Osteoblast (primary cell): ENCODE results near the gene PFDN4. TPM values are rescaled to one million over a fixed set of nuclear protein-coding genes. Genes with fewer than 3 reads are reported as not detected.
A peak's percentile ranks its signal among the peaks of the same experiment; 100 is the strongest.

Experiments
- DNase-seq: peaks from one replicate; pipeline ENCODE4 v3.0.0; 2011; ENCODE audit warnings: low spot score, mixed read lengths; ENCODE audit not compliant: insufficient read length; ENCODE audit errors: missing footprints
- H2AFZ ChIP-seq: 2 replicates; pipeline ENCODE4 v1.6.0; 2011; ENCODE audit warnings: mild to moderate bottlenecking, low read length
- H3K27ac ChIP-seq: 2 replicates; pipeline ENCODE4 v1.5.1; 2011; ENCODE audit warnings: mild to moderate bottlenecking, low read depth, low read length, moderate library complexity
- H3K27me3 ChIP-seq: 2 replicates; pipeline ENCODE4 v1.6.0; 2012; ENCODE audit warnings: mild to moderate bottlenecking, control low read depth, inconsistent platforms, low read length, moderate library complexity; ENCODE audit not compliant: insufficient read depth
- H3K36me3 ChIP-seq: 2 replicates; pipeline ENCODE4 v1.5.1; 2011; ENCODE audit warnings: mild to moderate bottlenecking, low read length, control low read depth, moderate library complexity; ENCODE audit not compliant: insufficient read depth
- H3K4me1 ChIP-seq: 2 replicates; pipeline ENCODE4 v1.5.1; 2011; ENCODE audit warnings: mild to moderate bottlenecking, low read length, control low read depth, moderate library complexity; ENCODE audit not compliant: insufficient read depth
- H3K4me2 ChIP-seq: 2 replicates; pipeline ENCODE4 v1.6.0; 2011; ENCODE audit warnings: mild to moderate bottlenecking, low read length; ENCODE audit not compliant: insufficient read depth
- H3K4me3 ChIP-seq: fragments of 200-600 bp; sonication (generic); 3 replicates; pipeline ENCODE4 v1.5.1; 2012; ENCODE audit warnings: mild to moderate bottlenecking, low read length, inconsistent platforms; ENCODE audit not compliant: insufficient read depth
- H3K79me2 ChIP-seq: 2 replicates; pipeline ENCODE4 v1.6.0; 2012; ENCODE audit warnings: mild to moderate bottlenecking, low read length, control low read depth, inconsistent platforms; ENCODE audit not compliant: insufficient read depth
- H3K9me3 ChIP-seq: 2 replicates; pipeline ENCODE4 v1.5.1; 2011; ENCODE audit warnings: low read depth, low read length, control low read depth
- H4K20me1 ChIP-seq: 2 replicates; pipeline ENCODE4 v1.6.0; 2012; ENCODE audit warnings: mild to moderate bottlenecking, low read length, control low read depth; ENCODE audit not compliant: insufficient read depth
- CTCF ChIP-seq: IDR thresholded peaks from 2 replicates; pipeline ENCODE4 v1.5.1; 2011; ENCODE audit warnings: mild to moderate bottlenecking, low read depth, low read length, moderate library complexity; ENCODE audit errors: extremely low read depth
- total RNA-seq: library from RNA; depleted of rRNA; stranded (reverse); fragments of >200 nt; gene quantifications from 2 replicates; pipeline ENCODE4 v1.2.3, GENCODE V29; 2012

PFDN4 gene
- total RNA-seq, 1 donor, result 93.0 TPM

- no peak for DNase-seq
- H2AFZ ChIP-seq, result no peak overlapping the region
- no peaks in the 10 kb centered on the region for H3K4me1 ChIP-seq
- no peak overlapping the region for H3K4me2 ChIP-seq
- no peak overlapping the region for H3K27ac ChIP-seq
- H3K36me3 ChIP-seq, result no peaks in the 10 kb centered on the region
- TF ChIP-seq CTCF, result peak; percentile 63
- no peaks in the 10 kb centered on the region for H3K27me3 ChIP-seq
- no peaks in the 10 kb centered on the region for H3K9me3 ChIP-seq
- H4K20me1 ChIP-seq, result no peaks in the 10 kb centered on the region
- H3K79me2 ChIP-seq, result no peaks in the 10 kb centered on the region
- H3K4me3 ChIP-seq, result no peak overlapping the region
Measured at GRCh38 chr20:54197621-54198604, 10.0 kb upstream of the PFDN4 start.

GRCh38 chr20:54199283-54199682 is 8.6 kb upstream of the PFDN4 start:
- Histone ChIP-seq H3K36me3 (no peaks in the 10 kb centered on the region), H4K20me1 (no peaks in the 10 kb centered on the region), H3K79me2 (no peaks in the 10 kb centered on the region), H3K27me3 (no peaks in the 10 kb centered on the region), H3K9me3 (no peaks in the 10 kb centered on the region), H3K27ac (no peak overlapping the region), H3K4me1 (no peaks in the 10 kb centered on the region), H3K4me2 (no peak overlapping the region), H2AFZ (no peak overlapping the region), H3K4me3 (no peak overlapping the region)
- no peak for DNase-seq
- no peak for TF ChIP-seq CTCF

GRCh38 chr20:54199721-54200176 is 8.1 kb upstream of the PFDN4 start:
- Histone ChIP-seq H3K4me1 (no peaks in the 10 kb centered on the region), H3K4me3 (no peak overlapping the region), H4K20me1 (no peaks in the 10 kb centered on the region), H3K4me2 (no peak overlapping the region), H3K27me3 (no peaks in the 10 kb centered on the region), H3K27ac (no peak overlapping the region), H3K79me2 (no peaks in the 10 kb centered on the region), H3K36me3 (no peaks in the 10 kb centered on the region), H2AFZ (no peak overlapping the region), H3K9me3 (no peaks in the 10 kb centered on the region)
- no peak for DNase-seq
- TF ChIP-seq CTCF, result peak; percentile 97

GRCh38 chr20:54200487-54201267 is 7.2 kb upstream of the PFDN4 start:
- Histone ChIP-seq H3K4me2 (no peak overlapping the region), H3K27ac (no peak overlapping the region), H3K36me3 (no peaks in the 10 kb centered on the region), H3K9me3 (no peaks in the 10 kb centered on the region), H3K4me1 (no peaks in the 10 kb centered on the region), H2AFZ (no peak overlapping the region), H3K27me3 (no peaks in the 10 kb centered on the region), H3K4me3 (no peak overlapping the region), H4K20me1 (no peaks in the 10 kb centered on the region), H3K79me2 (no peaks in the 10 kb centered on the region)
- TF ChIP-seq CTCF, result no peak
- no peak for DNase-seq
